ENCODE data around the gene OOSP1.
"Not testable (repeated sequence)": the region's sequence is repeated elsewhere in the genome, so short reads cannot be mapped to it uniquely, and the experiment has no call there.

The OOSP1 gene

GRCh38 chr11:59938132-59938531, at the start of gene OOSP1:
TSS of gene OOSP1 (plus strand) at chr11:59938432. CDS start at chr11:59938455, 23 bp downstream.
- DNase-seq (ENCODE audit: low read depth in 2 of 2, low spot score in 1 of 2) = no peak

- no peak for DNase-seq (ENCODE audit: low read depth in 2 of 2, low spot score in 1 of 2)
These were observed 46.5 kb upstream of the OOSP1 start for GRCh38 chr11:59891781-59892181.

- no peak for DNase-seq (ENCODE audit: low read depth in 2 of 2, low spot score in 1 of 2)
These were observed 43.6 kb upstream of the OOSP1 start for GRCh38 chr11:59894616-59895015.

GRCh38 chr11:59898046-59898445, 40.2 kb upstream of the OOSP1 start:
- DNase-seq (ENCODE audit: low read depth in 2 of 2, low spot score in 1 of 2) = no peak

GRCh38 chr11:59898650-59899049, 39.6 kb upstream of the OOSP1 start:
- no peak for DNase-seq (ENCODE audit: low read depth in 2 of 2, low spot score in 1 of 2)

GRCh38 chr11:59899532-59899931, 38.7 kb upstream of the OOSP1 start:
- DNase-seq (ENCODE audit: low read depth in 2 of 2, low spot score in 1 of 2) = no peak

GRCh38 chr11:59900366-59901126, 37.7 kb upstream of the OOSP1 start:
- no peak for DNase-seq (ENCODE audit: low read depth in 2 of 2, low spot score in 1 of 2)

GRCh38 chr11:59901306-59901705, 36.9 kb upstream of the OOSP1 start:
- no peak for DNase-seq (ENCODE audit: low read depth in 2 of 2, low spot score in 1 of 2)

- DNase-seq (ENCODE audit: low read depth in 2 of 2, low spot score in 1 of 2) = not testable (repeated sequence)
These were observed 34.7 kb upstream of the OOSP1 start for GRCh38 chr11:59903569-59903968.

GRCh38 chr11:59918480-59918879, 19.8 kb upstream of the OOSP1 start:
- DNase-seq (ENCODE audit: low read depth in 2 of 2, low spot score in 1 of 2) = no peak

- DNase-seq (ENCODE audit: low read depth in 2 of 2, low spot score in 1 of 2) = no peak
These were observed 19.1 kb upstream of the OOSP1 start for GRCh38 chr11:59918987-59919589.

- no peak for DNase-seq (ENCODE audit: low read depth in 2 of 2, low spot score in 1 of 2)
These were observed 14.4 kb upstream of the OOSP1 start for GRCh38 chr11:59923813-59924212.

GRCh38 chr11:59931688-59932087, 6.5 kb upstream of the OOSP1 start:
- DNase-seq (ENCODE audit: low read depth in 2 of 2, low spot score in 1 of 2) = no peak

GRCh38 chr11:59938718-59939117, 486 bp downstream of the OOSP1 start:
- DNase-seq (ENCODE audit: low read depth in 2 of 2, low spot score in 1 of 2) = no peak

- no peak for DNase-seq (ENCODE audit: low read depth in 2 of 2, low spot score in 1 of 2)
These were observed 1.2 kb downstream of the OOSP1 start for GRCh38 chr11:59939482-59939881.

- no peak for DNase-seq (ENCODE audit: low read depth in 2 of 2, low spot score in 1 of 2)
These were observed 2.9 kb downstream of the OOSP1 start for GRCh38 chr11:59941091-59941490.

- DNase-seq (ENCODE audit: low read depth in 2 of 2, low spot score in 1 of 2) = no peak
These were observed 5.9 kb downstream of the OOSP1 start for GRCh38 chr11:59943997-59944714.

- no peak for DNase-seq (ENCODE audit: low read depth in 2 of 2, low spot score in 1 of 2)
These were observed 6.5 kb downstream of the OOSP1 start for GRCh38 chr11:59944720-59945119.

GRCh38 chr11:59953463-59954218, 15.4 kb downstream of the OOSP1 start:
- DNase-seq (ENCODE audit: low read depth in 2 of 2, low spot score in 1 of 2) = no peak

- DNase-seq (ENCODE audit: low read depth in 2 of 2, low spot score in 1 of 2) = no peak
These were observed 16.1 kb downstream of the OOSP1 start for GRCh38 chr11:59954219-59954847.

- DNase-seq (ENCODE audit: low read depth in 2 of 2, low spot score in 1 of 2) = no peak
These were observed 18.9 kb downstream of the OOSP1 start for GRCh38 chr11:59957094-59957493.

Data from stimulated activated CD8-positive, alpha-beta memory T cell treated with anti-CD3 and anti-CD28 coated beads, Interleukin-4, amount 100 ng/mL, for 4 hours (primary cell).